Endodermal cell (in vitro differentiated cells): Measurements from ENCODE around the gene RBMS1. TPM values are rescaled to one million over a fixed set of nuclear protein-coding genes. Genes with fewer than 3 reads are reported as not detected.

Source experiments
- DNase-seq: peaks from one replicate; pipeline ENCODE4 v3.0.0-alpha.2; 2017
- H3K27ac ChIP-seq: 2 replicates; pipeline ENCODE4 v1.5.1; 2013; ENCODE audit warnings: mild to moderate bottlenecking, low read depth, low read length, moderate library complexity
- H3K27me3 ChIP-seq: 2 replicates; pipeline ENCODE4 v1.6.1; 2013; ENCODE audit warnings: mild to moderate bottlenecking, low read length, moderate library complexity; ENCODE audit not compliant: insufficient read depth, control insufficient read depth, poor library complexity, severe bottlenecking
- H3K36me3 ChIP-seq: 2 replicates; pipeline ENCODE4 v1.7.0; 2013; ENCODE audit warnings: mild to moderate bottlenecking, low read length, moderate library complexity; ENCODE audit not compliant: control insufficient read depth, insufficient read depth
- H3K4me1 ChIP-seq: one replicate; pipeline ENCODE4 v1.7.0; 2013; ENCODE audit warnings: low read length; ENCODE audit not compliant: control insufficient read depth, insufficient read depth
- H3K4me3 ChIP-seq: 2 replicates; pipeline ENCODE4 v1.5.1; 2013; ENCODE audit warnings: mild to moderate bottlenecking, low read length, moderate library complexity
- H3K9ac ChIP-seq: 2 replicates; pipeline ENCODE4 v1.6.1; 2013; ENCODE audit warnings: mild to moderate bottlenecking, low read length, moderate library complexity; ENCODE audit not compliant: poor library complexity, severe bottlenecking; ENCODE audit errors: extremely low read depth
- H3K9me3 ChIP-seq: 2 replicates; pipeline ENCODE4 v1.6.1; 2013; ENCODE audit warnings: mild to moderate bottlenecking, low read length, moderate library complexity; ENCODE audit not compliant: control insufficient read depth
- H3K27ac Mint-ChIP-seq: 2 replicates; pipeline ENCODE4 v1.8.0; 2020; ENCODE audit warnings: mixed read lengths
- H3K27me3 Mint-ChIP-seq: 2 replicates; pipeline ENCODE4 v1.8.0; 2021; ENCODE audit warnings: mild to moderate bottlenecking, mixed read lengths; ENCODE audit not compliant: insufficient read depth
- H3K36me3 Mint-ChIP-seq: 2 replicates; pipeline ENCODE4 v1.8.0; 2020; ENCODE audit warnings: low read depth, mixed read lengths
- H3K4me1 Mint-ChIP-seq: 2 replicates; pipeline ENCODE4 v1.8.0; 2020; ENCODE audit warnings: mixed read lengths
- H3K4me3 Mint-ChIP-seq: 2 replicates; pipeline ENCODE4 v1.8.0; 2020; ENCODE audit warnings: mild to moderate bottlenecking, moderate library complexity, mixed read lengths
- H3K9me3 Mint-ChIP-seq: 2 replicates; pipeline ENCODE4 v1.8.0; 2020; ENCODE audit warnings: mild to moderate bottlenecking, mixed read lengths
- CTCF ChIP-seq: fragments of 200-600 bp; sonication (generic); conservative IDR thresholded peaks from 2 replicates; pipeline ENCODE4 v1.5.0; 2021; ENCODE audit warnings: antibody characterized with exemption, mild to moderate bottlenecking
- WGBS, 2 experiments: methylation state at CpG; one replicate each; pipeline versions ENCODE4 v1.1.5 to v1.1.7; 2013; ENCODE audit warnings: missing lambda C conversion rate in 2 of 2, mixed read lengths in 1 of 2; ENCODE audit not compliant: insufficient coverage in 1 of 2, insufficient read length in 1 of 2; 5-methylcytosine and 5-hydroxymethylcytosine counted together
- total RNA-seq, 2 donors: library from RNA; stranded (reverse); fragmentation: NEBNext Ultra II Directional in 1 of 2; extraction: Animal tissue kit (Norgen Biotek cat#: 25700) in 1 of 2; gene quantifications; 2 replicates in 1 of 2; 3 replicates in 1 of 2; pipeline ENCODE4 v1.2.1, GENCODE V29; 2021

The RBMS1 gene
- total RNA-seq, 2 donors from 2014 or later = 90.7 to 124 TPM

- peaks cover 10% of the 10 kb centered on the region for H3K4me1 Mint-ChIP-seq
- no peak for TF ChIP-seq CTCF
- DNase-seq = no peak
- 94 to 100% methylated on average over 1 of the region's 1 CpG for WGBS, 2 experiments
- Histone ChIP-seq H3K27ac (no peak overlapping the region), H3K4me1 (no peaks in the 10 kb centered on the region), H3K27me3 (no peaks in the 10 kb centered on the region), H3K9me3 (no peaks in the 10 kb centered on the region), H3K4me3 (no peak overlapping the region), H3K36me3 (no peaks in the 10 kb centered on the region), H3K9ac (no peak overlapping the region)
- no peak overlapping the region for H3K4me3 Mint-ChIP-seq
- no peak overlapping the region for H3K27ac Mint-ChIP-seq
- no peaks in the 10 kb centered on the region for H3K36me3 Mint-ChIP-seq
- H3K9me3 Mint-ChIP-seq = no peaks in the 10 kb centered on the region
- H3K27me3 Mint-ChIP-seq = peaks cover 5% of the 10 kb centered on the region
Observed at GRCh38 chr2:160229591-160229990, 264.0 kb downstream of the RBMS1 start.

GRCh38 chr2:160228141-160228917, 265.3 kb downstream of the RBMS1 start:
- no peaks in the 10 kb centered on the region for H3K4me1 ChIP-seq
- Mint-ChIP-seq H3K4me1 (peaks cover 18% of the 10 kb centered on the region), H3K36me3 (no peaks in the 10 kb centered on the region), H3K27me3 (peaks cover 5% of the 10 kb centered on the region), H3K9me3 (no peaks in the 10 kb centered on the region), H3K4me3 (no peak overlapping the region), H3K27ac (no peak overlapping the region)
- no peak overlapping the region for H3K9ac ChIP-seq
- WGBS, 2 experiments = 97% methylated on average over 4 to 5 of the region's 5 CpGs
- no peaks in the 10 kb centered on the region for H3K27me3 ChIP-seq
- DNase-seq = no peak
- no peaks in the 10 kb centered on the region for H3K36me3 ChIP-seq
- no peak for TF ChIP-seq CTCF
- H3K9me3 ChIP-seq = no peaks in the 10 kb centered on the region
- no peak overlapping the region for H3K27ac ChIP-seq
- H3K4me3 ChIP-seq = no peak overlapping the region

DNA sequence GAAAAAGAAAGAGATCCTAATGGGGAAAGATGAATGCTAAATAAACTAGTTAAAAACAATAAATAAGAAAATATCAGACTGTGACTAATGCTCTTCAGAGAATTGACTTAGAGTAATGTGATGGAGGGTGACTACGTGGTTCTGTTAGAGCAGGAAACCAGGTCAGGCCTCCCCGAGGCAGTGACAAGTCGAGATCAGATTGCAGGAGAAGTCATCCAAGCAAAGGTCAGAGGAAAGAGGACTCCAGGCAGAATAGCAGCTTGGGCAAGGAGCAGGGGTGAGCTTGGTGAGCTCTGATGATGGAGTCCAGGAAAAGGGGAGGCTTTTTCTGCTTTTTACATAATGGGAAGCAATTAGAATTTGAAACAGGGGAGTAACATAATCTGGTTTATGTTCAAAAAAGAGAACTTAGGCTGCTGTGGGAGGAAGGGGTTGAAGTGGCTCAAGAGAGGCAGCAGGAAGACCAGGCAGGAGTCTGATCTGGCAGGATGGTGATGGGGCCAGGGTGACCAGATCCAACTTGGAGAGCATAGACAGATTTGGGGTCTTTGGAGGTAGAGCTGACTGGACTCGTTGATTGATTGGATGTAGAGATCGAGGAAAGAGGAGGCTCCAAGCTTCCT, 266.2 kb downstream of the RBMS1 start:
- Mint-ChIP-seq H3K36me3 (no peaks in the 10 kb centered on the region), H3K4me3 (no peak overlapping the region), H3K27ac (no peak overlapping the region), H3K4me1 (peaks cover 24% of the 10 kb centered on the region), H3K9me3 (no peaks in the 10 kb centered on the region), H3K27me3 (peaks cover 5% of the 10 kb centered on the region)
- no peaks in the 10 kb centered on the region for H3K27me3 ChIP-seq
- H3K4me1 ChIP-seq = no peaks in the 10 kb centered on the region
- H3K9me3 ChIP-seq = no peaks in the 10 kb centered on the region
- no peaks in the 10 kb centered on the region for H3K36me3 ChIP-seq
- TF ChIP-seq CTCF = no peak
- DNase-seq = no peak
- 88 to 92% methylated on average over 4 to 5 of the region's 5 CpGs for WGBS, 2 experiments
- no peak overlapping the region for H3K27ac ChIP-seq
- no peak overlapping the region for H3K9ac ChIP-seq
- H3K4me3 ChIP-seq = no peak overlapping the region
